GM10266 (cell line): Measurements from ENCODE around the gene LST1.

Source experiments
- DNase-seq: peaks from one replicate; pipeline ENCODE4 v3.0.0; 2012; ENCODE audit errors: extremely low spot score
- TF ChIP-seq, protein P1 (sequence below): IDR thresholded peaks from 2 replicates; pipeline ENCODE4 v1.5.1; 2012; ENCODE audit warnings: mild to moderate bottlenecking, low read depth; ENCODE audit not compliant: control insufficient read depth, insufficient read depth; ENCODE audit errors: missing control alignments

Gene LST1

DNA sequence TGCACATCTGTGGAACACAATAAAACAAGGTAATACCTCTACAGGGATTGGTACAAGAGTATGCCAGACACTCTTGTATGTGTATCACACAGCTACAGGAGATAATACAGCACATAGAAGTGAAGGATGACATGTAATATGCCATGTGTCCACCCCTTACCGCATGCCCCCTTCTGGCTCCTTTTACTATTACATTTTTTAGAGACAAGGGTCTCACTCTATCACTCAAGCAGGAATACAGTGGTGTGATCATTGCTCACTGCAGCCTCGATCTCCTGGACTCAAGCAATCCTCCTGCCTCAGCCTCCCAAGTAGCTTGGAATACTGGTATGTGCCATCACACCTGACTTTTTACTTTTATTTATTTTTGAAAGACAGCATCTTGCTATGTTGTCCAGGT, 10.9 kb downstream of the LST1 start:
- TF ChIP-seq, protein P1, sequence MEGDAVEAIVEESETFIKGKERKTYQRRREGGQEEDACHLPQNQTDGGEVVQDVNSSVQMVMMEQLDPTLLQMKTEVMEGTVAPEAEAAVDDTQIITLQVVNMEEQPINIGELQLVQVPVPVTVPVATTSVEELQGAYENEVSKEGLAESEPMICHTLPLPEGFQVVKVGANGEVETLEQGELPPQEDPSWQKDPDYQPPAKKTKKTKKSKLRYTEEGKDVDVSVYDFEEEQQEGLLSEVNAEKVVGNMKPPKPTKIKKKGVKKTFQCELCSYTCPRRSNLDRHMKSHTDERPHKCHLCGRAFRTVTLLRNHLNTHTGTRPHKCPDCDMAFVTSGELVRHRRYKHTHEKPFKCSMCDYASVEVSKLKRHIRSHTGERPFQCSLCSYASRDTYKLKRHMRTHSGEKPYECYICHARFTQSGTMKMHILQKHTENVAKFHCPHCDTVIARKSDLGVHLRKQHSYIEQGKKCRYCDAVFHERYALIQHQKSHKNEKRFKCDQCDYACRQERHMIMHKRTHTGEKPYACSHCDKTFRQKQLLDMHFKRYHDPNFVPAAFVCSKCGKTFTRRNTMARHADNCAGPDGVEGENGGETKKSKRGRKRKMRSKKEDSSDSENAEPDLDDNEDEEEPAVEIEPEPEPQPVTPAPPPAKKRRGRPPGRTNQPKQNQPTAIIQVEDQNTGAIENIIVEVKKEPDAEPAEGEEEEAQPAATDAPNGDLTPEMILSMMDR: peak; percentile 54

DNA sequence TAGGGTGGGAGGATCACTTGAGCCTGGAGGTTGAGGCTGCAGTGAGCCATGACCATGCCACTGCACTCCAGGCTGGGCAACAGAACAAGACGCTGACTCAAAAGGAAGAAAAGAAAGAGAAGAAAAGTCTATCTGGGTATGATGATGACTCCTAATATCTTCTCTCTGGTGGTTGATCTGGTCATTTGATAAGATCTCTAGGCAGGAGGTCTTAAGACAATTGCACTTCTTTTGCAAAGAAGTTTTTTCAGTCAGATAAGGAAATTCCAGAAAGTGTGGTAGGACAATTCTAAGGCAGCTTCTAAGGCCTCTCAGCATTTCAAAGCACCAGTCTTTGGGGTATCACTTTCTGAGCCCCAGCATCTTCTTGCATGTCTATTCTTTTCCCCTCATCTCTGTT, 21.2 kb downstream of the LST1 start:
- TF ChIP-seq, protein P1: no peak
- no peak for DNase-seq

More for the DNA sequence above, 10.9 kb downstream of the LST1 start:
- peak; percentile 57 for DNase-seq

- TF ChIP-seq, protein P1: no peak
- DNase-seq: no peak
Measured at GRCh38 chr6:31609519-31610406, 23.7 kb downstream of the LST1 start.

DNA sequence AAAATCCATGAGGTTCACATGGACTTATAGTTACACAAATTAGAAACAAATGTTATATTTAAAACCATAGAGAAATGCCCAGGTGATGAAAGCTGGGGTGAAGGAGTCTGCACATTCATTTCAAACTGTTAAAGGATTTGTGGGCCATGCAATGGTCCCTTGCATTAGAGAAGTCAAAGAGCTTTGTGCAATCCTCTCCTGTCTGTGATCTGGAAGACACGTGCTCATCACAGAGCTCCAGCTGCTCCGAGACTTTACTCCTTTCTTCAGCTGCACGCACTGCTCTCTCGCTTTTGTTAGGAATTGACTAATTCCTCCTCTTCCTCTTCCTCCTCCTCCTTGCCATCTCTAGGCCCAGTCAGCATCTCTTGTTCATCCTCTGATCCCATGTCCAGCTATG, 24.9 kb downstream of the LST1 start:
- TF ChIP-seq, protein P1: no peak
- DNase-seq: no peak

DNA sequence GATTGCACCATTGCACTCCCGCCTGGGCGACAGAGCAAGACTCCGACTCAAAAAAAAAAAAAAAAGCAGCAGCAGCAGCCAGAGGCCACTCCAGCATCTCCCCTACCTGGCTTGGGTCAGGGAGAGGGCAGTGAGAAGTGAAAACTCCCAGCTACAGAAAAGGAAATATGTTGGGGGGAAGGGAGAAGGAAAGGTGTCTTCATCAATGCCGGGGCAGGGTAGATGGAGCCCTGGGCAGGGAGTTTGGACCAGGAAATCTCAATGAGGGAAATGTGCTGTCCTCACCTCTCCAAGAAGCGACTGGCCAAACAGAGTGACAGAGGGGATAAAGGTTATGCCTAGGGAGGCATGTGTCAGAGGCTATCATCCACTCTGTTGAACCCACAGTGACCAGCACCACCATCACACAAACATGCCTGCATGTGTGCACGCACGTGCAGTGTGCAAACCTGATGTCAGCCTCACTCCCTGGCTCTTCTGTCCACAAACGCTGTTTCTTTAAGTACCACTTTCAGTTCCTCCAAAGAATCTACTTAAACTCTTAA, 28.1 kb downstream of the LST1 start:
- TF ChIP-seq, protein P1: no peak
- peak; percentile 64 for DNase-seq

DNA sequence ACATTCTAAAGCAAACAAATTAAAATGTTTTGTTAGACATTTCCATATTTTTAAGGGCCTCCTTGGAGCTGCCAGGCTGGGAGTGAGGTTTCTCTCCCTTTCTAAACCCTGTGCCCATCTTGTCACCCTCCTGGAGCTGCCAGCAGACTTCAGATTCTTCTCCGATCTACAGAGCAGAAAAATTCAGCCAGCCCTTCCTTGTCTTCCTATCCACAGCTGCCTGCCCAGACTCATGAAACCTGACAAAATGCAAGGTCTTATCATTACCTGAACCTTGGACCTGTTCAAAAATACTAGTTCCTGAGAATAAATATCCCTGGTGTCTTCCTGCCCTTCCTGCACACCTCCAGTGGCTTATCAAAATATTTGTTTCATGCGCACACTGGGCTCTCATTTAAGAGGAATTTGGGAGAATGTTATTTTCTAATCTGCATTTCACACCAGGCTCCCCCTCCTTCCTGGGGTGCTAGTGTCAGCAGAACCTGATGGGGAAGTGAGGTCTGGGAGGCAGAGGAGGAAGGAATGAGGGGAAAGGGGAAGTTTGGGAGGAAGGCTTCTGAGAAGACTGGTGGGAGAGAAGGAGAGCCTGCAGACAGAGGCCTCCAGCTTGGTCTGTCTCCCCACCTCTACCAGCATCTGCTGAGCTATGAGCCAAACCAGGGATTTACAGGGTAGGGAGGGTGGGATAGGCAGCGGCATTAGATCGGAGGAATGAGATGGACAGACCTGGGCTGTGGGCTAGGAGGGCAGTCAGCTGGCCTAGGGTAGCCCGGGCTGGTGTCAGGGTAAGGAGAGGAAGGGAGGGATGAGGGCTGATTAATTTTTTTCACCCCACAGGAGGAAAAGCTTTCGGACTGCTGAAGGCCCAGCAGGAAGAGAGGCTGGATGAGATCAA, 28.9 kb downstream of the LST1 start, which contains the start of gene AIF1:
TSS of gene AIF1 (plus strand) at position 551 of the 895 bp plus-strand sequence. CDS start at position 647, 96 bp downstream.
- TF ChIP-seq, protein P1: no peak
- DNase-seq: no peak

DNA sequence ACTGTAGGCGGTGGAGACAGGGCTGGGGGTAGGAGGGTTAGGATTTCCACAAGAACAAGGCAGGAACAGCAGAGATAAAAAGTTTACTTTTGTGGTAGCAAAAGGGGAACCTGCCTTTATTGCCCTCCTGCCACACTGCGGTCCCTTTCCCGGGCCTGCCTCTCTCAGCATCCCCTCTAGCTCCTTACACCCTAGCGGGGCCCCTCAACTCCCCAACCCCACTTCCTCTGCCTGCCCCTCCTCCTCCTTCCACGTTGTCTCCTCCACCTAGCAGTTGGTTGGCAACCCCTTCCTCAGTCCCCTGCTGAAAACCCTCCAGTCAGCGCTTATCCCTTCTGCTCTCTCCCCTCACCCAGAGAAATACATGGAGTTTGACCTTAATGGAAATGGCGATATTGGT, 29.7 kb downstream of the LST1 start:
- TF ChIP-seq, protein P1: no peak
- no peak for DNase-seq
